Measurements from ENCODE around the gene PDK4.
"Not testable (repeated sequence)": the region's sequence is repeated elsewhere in the genome, so short reads cannot be mapped to it uniquely, and the experiment has no call there.

PDK4 gene

DNA sequence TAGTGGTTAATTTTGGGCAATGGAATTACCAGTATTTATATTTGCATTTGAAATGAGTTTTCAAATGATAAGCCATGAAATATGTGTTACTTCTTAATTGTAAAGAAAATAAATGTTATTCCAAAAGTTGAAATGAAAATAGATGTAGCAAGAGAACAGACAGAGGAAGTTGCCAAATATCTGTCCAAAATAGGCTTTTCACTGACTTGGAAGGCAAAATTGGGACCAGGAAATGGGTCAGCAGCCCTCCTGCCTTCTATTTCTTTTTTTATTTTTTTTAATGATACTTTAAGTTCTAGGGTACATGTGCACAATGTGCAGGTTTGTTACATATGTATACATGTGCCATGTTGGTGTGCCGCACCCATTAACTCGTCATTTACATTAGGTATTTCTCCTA lies 8.1 kb upstream of the PDK4 start:
- not testable (repeated sequence) for DNase-seq

DNA sequence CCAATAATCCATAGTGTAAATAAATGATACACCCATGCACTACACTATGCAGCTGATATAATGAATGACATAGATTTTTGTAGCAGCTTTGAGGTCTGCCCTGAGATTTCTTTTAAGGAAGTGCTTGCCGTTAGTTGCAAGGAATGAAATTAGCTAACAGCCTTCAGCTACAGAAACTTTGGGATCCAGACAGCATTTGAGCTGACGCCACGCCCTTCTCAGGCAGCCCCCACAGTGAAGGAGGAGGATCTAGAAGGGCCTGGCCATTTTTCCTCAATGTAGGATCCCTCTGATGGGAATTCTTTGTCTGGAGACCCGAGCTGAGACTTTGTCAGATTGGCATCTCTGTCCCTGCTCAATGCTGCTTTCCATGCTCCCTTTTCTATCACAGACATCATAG lies 6.1 kb upstream of the PDK4 start:
- DNase-seq: no peak

DNA sequence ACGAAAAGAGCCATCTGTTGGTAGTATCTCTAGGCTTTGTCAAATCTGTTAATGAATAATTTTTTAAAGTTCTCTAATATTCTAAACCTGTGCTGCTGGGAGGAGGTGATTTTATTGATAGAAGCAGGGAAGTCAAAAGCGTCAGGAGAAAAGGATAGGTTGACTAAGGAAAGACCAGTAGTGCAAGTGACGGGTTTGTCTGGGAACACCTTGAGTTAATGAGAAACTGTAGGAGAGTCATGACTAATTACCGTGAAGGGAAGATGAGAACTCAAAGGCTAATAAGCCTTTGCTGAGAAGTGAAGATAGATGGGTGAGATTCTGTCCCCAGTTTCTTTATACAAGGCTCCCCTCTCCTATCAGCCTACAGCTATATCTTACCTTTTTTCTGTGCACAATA lies 5.0 kb upstream of the PDK4 start:
- no peak for DNase-seq

DNA sequence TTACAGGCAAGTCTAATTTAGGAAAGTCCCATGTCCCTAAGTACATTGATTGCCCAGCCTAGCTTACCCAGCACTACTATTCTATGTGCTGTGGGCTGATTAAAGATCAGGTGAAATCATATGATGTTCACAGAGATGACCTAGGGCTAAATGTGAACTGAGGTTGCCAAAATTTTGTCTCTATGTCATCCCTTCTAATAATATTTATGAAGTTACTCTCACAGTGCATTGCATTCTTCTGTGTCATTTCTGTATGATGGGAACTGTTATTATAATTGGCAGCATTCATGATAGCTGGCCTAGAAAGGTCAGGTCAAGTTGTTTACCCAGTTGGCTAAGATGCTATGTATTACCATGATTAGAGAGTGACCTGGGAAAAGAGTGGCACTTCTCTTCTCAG lies 2.8 kb upstream of the PDK4 start:
- no peak for DNase-seq

DNA sequence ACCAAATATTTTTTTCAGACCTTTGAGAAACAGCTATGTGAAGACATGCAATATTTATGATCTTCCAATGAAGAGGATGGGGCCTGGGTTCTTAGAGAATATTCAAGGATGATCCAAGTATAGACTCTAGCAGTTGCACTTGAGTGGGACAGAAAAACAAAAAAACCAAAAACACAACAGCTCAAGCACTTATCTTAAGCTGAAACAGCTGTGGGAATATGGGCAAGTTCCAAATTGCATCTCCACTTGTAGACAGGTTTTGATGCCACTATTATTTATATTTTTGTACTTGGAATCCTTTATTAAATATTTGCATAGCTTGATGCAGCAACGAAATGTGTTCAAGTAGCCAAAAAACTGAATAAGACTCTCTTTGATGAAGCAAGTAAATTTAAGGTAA lies 2.2 kb upstream of the PDK4 start:
- DNase-seq: no peak

DNA sequence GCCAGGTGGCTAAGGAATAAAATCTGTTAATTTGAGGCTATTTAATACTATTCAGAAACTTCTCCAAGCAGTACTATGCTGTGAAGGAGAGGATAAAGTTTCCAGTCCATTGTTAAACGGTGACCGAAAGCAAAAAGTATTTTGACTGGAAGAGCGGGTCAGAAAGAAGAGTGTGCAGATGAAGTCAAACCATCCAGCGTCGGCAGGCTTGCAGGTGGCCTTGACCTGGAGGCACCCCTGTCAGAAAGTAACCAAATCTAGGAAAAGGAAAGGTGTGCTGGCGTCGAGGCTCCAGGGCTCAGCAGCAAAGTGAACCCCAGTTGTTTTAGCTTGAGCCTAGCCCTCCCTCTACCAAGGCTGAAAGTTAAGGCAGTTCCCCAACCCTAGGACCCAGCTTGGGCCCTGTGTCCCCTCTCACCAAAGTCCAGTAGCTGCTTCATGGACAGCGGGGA lies 544 bp downstream of the PDK4 start:
- no peak for DNase-seq

DNA sequence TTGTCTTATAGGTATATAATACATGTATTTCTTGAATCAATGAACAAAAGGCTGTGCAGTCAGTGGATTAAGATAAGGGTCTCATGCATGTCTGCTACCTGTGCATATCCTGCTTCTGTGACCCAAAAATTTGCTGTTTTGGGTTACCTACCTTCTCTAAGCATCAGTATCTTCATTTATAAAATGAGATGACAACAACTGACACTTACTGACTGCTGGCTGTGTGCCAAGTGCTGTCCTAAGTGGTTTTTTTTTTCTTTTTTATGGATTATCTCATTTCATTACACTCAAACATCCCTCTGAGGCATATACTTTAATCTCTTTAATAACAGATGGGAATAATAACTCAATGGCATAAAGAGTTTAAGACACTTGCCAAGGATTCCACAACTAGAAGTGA lies 2.1 kb downstream of the PDK4 start:
- DNase-seq: peak; percentile 80

DNA sequence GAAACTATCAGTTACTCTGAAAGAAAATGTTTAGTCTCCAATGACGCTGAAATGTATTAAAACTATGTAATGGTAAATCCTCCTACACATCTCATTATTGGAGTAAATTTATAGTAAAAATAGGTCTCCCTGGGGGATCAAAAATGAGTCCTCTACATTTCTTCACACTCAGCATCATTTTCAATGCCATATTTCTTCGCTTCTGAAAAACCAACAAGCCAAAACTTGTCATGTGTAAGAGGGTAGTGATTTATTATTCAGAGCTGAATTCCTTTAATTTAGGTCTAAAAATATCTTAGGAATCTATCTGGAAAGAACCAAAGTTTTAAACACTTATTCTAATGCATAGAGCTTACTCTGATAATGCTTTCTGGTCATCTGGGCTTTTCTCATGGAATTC lies 3.0 kb downstream of the PDK4 start:
- no peak for DNase-seq

DNA sequence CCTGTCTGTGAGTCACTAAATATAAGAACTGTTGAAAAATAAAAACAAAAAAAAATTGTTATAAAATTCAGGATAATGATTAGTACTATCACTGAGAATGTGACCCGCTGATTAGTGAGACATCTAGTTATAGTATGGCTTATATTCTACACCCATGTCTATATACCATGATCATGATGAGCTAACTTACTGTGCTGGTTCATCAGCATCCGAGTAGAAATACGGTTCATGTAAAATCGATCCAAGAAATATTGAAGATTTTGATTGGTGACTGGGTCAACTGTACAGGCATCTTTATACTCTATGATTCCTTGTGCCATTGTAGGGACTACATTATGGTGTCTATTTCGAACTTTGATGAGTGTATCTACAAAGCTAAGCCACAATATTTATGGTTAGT lies 3.7 kb downstream of the PDK4 start:
- DNase-seq: no peak

DNA sequence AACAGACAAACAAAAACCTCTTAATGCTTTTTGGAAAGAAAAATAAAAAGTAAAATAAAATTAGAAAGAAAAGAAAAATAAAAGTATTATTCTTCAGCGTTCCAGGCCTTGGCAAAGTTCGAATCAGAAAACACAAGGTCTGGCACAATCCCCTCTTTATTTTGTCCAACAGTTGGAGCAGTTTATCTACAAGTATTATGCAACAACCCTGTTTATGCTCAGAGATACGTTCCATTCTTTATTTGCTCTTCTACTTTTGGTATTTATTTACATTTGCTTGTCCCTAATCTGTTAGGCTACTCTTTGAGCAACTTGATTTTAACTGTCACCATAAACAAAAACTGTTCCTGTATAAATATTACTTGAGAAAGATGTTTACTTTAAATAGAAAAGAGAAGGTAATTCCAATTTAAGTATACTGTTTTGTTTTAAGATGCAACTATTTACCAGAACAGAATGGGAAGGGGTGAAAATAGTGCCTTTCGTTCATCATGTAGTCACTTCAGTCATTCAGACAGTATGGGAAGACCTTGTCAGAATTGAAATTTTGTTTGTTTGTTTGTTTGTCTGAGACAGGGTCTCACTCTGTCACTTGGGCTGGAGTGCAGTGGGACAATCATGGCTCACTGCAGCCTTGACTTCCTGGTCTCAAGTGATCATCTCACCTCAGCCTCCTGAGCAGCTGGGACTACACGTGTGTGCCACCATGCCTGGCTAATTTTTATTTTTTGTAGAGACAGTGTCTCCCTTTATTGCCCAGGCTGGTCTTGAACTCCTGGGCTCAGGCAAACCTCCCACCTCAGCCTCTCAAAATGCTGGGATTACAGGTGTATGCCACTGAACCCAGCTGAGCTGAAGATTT lies 5.7 kb downstream of the PDK4 start:
- no peak for DNase-seq

DNA sequence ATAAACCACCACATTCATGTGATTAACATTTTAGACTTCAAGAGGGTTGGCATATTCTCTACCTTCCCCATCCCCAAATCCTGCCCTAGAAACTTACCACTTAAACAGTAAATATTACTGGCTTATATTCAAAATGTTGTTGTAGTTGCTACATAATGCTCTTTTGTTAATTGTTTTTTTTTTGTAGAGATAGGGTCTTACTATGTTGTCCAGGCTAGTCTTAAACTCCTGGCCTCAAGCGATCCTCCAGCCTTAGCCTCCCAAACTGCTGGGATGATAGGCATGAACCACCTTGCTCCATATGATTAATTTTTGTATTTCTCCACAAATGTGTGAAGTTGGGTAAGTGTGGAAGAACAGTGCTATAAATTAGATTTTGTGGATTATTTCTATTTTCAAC lies 6.5 kb downstream of the PDK4 start:
- DNase-seq: no peak

DNA sequence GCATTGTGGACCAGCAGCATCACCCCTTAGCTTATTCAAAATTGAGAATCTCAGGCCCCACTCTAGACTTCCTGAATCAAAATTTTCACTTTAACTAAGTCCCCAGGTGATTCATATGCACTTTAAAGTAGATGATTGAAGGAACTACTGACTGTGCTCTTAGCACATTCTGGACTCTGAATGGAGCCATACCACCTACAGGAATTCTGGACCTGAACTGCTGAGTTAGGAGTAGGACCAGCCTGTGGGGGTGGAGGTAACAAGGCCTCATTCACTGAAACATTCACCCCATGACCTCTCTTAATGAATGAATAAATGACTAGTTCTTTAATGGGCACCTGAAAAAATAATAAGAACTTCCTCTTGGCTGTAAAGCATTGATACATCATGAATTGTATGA lies 7.3 kb downstream of the PDK4 start:
- DNase-seq: no peak

DNA sequence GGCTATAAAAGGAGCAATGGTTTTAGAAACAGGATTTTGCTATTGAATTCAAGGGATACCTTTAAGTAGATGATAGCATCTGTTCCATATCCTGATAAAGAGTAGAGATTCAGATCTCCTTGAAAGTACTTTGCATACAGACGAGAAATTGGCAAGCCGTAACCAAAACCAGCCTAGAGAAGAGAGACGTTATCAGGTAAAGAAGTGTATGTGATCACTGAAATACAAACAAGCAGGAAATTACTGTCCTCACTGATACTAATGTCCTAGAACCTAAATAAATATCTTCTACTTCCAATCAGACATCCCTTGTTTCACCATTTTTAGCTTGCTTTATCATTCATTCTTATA lies 9.4 kb downstream of the PDK4 start:
- peak; percentile 19 for DNase-seq

DNA sequence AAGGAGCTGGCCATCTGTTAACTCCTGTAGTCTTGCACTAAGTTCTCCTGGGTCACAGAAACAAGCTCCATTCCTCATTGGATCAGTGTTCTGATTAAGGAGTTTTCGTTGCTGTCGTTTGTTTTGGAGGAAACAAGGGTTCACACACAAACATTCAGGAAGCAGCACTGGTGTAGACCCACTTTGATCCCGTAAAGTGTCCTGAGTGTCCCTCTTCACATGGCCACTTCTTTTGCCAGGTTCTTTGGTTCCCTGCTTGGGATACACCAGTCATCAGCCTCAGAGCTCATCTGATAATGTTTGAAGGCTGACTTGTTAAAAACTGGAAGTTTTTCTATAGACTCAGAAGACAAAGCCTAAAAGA lies 10.9 kb downstream of the PDK4 start:
- no peak for DNase-seq

DNA sequence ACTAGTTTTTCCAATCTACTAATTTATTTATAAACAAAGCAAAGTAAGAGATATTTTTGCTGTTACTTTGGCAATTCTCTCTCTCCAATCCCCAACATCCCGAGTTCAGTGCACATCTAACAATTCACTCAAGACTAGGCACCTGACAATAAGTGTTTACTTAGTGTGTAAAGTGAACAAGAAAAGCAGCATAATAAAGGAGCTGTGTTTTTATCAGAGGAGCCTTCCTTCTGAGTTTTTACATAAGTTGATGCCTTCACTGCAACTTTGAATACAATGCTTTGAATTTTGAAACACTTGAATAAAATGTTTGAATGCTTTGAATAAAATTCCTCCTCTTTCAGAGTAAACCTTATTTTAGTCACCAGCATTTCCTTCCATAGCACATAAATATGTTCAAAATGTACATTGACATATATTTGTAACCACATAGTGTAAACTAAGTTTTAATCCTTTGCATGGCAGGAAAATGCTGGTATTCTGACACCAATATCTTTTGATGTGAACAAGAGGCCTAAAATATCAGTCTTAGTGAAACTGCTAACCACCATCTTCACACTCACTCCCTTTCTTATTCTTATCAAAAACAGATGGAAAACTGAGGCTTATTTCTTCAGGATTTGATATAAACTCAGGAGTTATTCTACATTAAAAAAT lies 11.4 kb downstream of the PDK4 start:
- DNase-seq: no peak

DNA sequence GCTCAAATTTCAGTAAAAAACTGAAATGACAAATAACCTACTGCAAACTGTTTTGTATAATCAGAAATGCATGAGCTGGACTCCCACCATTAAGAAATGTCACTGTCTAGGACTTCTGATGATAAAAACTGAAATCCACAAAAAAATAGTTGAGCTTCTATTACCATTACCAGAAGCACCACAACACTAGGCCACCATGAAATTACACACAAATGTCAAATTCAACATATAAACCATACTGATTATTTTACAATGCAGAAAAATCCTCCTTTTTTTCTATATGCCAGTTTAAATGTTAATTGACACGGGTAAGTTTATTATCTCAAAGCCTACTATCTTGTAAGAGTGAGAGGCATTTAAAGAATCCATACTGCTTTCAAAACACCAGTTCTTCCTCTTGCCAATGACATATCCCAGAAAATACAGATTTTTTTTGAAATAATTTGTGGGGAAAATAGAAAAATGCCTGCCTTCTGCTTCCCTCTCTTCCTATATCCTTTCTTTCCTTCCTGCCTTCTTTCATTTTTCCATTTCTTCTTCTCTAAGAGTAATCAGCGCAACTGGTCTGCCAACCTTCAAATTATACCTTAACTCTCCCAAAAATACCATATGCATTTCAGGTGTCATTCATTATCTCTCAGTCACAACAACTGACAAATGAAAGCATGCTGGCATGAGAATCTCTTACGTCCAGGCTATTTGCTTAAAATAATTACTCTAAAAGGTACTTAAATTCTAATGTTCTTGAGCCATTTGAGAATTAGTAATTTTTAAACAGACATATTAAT lies 12.3 kb downstream of the PDK4 start:
- DNase-seq: no peak

DNA sequence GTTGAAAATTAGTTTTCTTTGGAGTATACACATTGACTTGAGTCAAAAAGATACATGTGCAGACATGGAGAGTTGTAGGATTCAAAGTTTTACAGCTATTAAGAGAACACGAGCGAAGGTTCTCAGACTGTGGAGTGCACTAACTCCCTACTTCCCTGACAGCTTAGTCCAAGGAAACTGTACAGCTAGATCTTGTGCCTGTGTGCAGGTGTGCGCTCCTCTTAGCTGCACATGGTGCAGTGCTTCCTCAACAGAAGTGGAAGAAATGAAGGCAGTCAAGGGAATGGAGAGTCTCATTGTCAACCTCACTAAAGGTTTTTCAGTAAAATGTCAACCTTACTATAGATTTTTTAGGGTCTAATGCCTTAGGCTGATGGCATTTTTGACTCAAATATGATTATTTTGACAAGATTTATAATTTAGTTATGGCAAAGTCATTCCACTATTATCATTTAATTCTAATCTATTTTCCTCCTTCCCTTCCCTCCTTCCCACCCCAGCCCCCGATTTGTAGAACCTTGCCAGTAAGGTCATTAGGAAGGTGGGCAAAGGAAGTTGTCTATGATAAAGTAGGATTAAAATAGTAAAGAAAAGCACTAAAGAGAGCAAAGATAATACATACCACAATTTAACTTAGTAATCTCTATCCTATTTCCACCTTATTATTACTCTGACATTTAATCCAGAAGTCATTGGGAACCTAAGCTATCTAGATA lies 13.6 kb downstream of the PDK4 start:
- no peak for DNase-seq

DNA sequence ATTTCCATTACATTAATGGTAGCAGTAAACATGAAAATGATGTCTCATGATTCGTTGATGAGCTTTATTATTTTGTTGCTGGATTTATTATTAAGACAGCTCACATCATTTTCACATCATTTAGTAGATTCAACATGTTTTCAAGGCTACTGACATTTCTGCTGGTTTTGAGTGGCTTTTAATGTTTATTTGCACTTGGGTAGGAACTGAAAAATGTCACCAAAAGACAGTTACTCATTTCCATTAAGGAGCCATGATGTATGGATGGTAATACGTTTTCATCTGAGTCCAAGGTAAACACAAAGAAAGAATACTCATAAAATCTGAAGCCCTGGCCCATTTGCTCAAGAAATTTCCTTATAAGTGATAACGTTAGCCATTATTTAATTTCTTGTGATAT lies 14.8 kb downstream of the PDK4 start:
- DNase-seq: no peak

DNA sequence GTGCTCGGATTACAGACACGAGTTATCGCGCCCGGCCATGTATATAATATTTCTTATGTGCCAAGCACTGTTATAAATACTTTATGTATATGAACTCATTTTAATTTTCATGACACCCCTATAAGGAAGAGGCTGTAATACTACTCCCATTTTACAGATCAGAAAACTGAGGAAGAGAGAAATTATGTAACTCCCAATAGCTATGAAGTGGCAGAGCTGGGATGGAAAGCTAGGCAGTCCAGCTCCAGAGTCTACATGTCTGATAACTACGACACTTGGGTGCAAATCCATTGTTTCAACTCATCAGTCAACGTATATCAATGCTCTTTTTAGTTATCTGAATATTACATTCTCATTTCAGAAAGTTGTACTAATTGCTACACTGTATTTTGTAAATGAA lies 17.0 kb downstream of the PDK4 start:
- DNase-seq: no peak

DNA sequence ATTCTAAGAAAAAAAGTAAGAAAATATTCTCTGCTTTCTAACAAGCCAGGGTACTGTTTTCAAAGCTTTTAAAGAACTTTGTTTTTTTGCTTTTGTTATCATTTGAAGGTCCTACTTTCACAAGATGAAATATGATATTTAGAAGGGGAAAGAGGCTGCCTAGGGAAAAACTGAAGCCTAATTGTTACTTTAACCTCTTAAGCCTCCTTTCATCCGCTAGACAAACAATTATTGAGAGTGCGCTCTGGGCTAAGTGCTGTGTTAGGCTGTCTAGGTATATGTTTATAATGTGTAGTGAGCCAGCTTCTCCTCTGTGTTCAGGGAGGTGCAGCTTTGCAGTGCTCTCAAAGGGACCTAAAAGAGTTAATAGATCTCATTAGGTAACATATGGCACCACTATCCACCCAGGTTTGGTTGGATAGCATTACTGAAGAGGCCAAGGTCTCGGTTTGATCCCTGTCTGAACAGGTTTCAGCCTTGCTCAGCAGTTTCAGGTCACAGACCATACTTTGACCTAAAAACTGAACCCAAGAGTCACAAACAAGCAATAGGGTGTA lies 17.9 kb downstream of the PDK4 start:
- DNase-seq: peak; percentile 98

DNA sequence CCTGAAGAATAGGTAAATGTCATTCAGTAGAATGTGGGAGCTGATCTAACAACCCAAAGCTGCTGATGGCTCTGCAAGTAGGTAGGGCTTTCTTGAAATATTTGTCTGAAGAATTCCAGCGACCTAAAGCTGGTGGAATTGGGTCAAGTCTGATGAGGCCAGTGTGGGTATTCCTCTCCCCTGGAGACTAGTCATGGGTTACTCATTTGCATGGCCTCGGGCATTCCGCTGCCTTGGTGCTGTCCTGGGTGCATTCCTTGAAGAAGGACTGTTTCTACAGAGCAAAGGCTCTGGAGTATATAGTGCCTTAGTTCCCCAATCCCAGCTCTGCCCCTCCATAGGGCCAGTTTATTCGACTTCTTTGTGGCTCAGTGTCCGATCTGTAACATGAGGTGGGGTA lies 19.2 kb downstream of the PDK4 start:
- no peak for DNase-seq

DNA sequence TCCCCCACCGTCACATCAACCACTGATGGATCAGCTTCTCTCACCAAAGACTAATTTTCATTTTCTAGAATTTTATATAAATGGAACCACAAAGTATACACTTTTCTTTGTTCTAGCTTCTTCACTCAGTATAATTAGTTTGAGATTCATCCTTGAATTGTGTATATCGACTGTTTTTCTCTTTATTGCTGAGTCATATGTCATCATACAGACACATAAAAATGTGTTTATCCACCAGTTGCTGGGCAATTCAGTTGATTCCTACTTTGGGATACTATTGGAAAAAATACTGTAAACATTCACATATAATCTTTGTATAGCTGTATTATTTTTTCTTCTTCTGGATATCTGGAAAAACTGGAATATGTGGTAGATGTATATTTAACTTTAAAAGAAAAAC lies 26.6 kb downstream of the PDK4 start:
- no peak for DNase-seq

DNA sequence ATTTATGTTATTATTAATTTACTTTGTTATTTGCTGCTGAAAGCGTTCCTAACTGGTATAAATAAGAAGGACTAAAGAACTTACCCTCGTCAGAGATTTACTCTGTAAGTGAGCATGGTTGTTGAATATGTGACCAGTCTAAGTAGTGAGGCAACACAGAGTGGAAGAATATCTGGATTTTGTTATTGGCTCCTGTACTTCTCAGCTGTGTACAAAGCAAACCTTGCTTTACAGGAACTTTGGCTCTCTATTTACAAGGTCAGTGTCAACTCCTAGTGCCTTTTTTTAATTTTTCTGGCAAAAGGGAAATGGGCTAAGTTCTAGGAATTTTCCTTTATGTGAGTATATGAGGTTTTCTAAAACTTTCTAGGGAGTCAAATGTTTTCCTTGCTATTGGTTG lies 35.6 kb downstream of the PDK4 start:
- no peak for DNase-seq

Data from NCI-H524 treated with DMSO at 0.1 percent for 48 hours (cell line).